Thyroid gland (tissue), 4 donors: ENCODE data around the gene MTAP.

ENCODE experiments used
- CTCF ChIP-seq, 6 experiments: fragments of 200-600 bp in 3 of 6; fragments of 450-650 bp in 3 of 6; sonication (generic) in 3 of 6; IDR thresholded peaks; one replicate each; pipeline ENCODE4 v1.5.1; 2016 to 2019; ENCODE audit warnings: antibody characterized with exemption in 6 of 6, mild to moderate bottlenecking in 2 of 6, inconsistent platforms in 1 of 6, moderate library complexity in 1 of 6
- POLR2A ChIP-seq, 2 donors: fragments of 450-650 bp; IDR thresholded peaks; one replicate each; pipeline ENCODE4 v1.6.1; 2017; ENCODE audit warnings: antibody characterized with exemption in 2 of 2, mild to moderate bottlenecking in 2 of 2, moderate library complexity in 1 of 2

- TF ChIP-seq CTCF (IDR thresholded peaks at IDR 0.05): peak; percentile 38 to 82 (median 75)
- no peak for TF ChIP-seq POLR2A (IDR thresholded peaks at IDR 0.05)
Observed at GRCh38 chr9:21813575-21814473, 11.4 kb downstream of the MTAP start.
